ENCODE results near the gene FAM209A.

The FAM209A gene

DNA sequence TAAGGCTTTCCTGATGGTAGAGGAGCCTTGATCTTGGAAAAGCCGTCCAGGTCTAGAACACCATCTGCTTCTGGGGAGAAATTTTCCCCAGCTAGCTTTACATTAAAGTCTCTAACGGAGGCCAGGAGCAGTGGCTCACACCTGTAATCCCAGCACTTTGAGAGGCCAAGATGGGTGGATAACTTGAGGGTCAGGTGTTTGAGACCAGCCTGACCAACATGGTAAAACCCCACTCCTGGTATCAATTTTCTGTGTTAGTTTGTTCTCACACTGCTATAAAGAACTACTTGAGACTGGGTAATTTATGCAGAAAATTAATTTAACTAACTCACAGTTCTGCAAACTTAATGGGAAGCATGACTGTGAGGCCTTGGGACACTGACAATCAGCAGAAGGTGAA lies 46.3 kb downstream of the FAM209A start:
- Histone ChIP-seq H3K4me3 (ENCODE audit: low read depth, low read length, poor library complexity, severe bottlenecking) (no peak overlapping the region), H3K79me2 (ENCODE audit: insufficient read depth, low read length) (no peaks in the 10 kb centered on the region), H3K36me3 (ENCODE audit: insufficient read depth, low read length) (no peaks in the 10 kb centered on the region), H4K20me1 (ENCODE audit: insufficient read depth, low read length) (no peaks in the 10 kb centered on the region), H2AFZ (ENCODE audit: low read length) (no peak overlapping the region), H3F3A (ENCODE audit: insufficient read depth, low read length) (no peaks in the 10 kb centered on the region), H3K9me2 (ENCODE audit: low read depth, low read length) (no peaks in the 10 kb centered on the region), H3K4me2 (ENCODE audit: low read length) (no peak overlapping the region), H3K27me3 (ENCODE audit: insufficient read depth, low read length) (no peaks in the 10 kb centered on the region), H3K9ac (ENCODE audit: low read length) (no peak overlapping the region), H3K9me3 (ENCODE audit: low read length) (no peaks in the 10 kb centered on the region), H3K27ac (ENCODE audit: low read depth, low read length, poor library complexity, severe bottlenecking) (no peak overlapping the region), H3K4me1 (ENCODE audit: insufficient read depth, low read length, severe bottlenecking) (no peaks in the 10 kb centered on the region)
- TF ChIP-seq EZH2 (IDR thresholded peaks at IDR 0.05; ENCODE audit: borderline replicate concordance, low read length), result no peak
- TF ChIP-seq, protein P1, sequence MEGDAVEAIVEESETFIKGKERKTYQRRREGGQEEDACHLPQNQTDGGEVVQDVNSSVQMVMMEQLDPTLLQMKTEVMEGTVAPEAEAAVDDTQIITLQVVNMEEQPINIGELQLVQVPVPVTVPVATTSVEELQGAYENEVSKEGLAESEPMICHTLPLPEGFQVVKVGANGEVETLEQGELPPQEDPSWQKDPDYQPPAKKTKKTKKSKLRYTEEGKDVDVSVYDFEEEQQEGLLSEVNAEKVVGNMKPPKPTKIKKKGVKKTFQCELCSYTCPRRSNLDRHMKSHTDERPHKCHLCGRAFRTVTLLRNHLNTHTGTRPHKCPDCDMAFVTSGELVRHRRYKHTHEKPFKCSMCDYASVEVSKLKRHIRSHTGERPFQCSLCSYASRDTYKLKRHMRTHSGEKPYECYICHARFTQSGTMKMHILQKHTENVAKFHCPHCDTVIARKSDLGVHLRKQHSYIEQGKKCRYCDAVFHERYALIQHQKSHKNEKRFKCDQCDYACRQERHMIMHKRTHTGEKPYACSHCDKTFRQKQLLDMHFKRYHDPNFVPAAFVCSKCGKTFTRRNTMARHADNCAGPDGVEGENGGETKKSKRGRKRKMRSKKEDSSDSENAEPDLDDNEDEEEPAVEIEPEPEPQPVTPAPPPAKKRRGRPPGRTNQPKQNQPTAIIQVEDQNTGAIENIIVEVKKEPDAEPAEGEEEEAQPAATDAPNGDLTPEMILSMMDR (IDR thresholded peaks at IDR 0.05; ENCODE audit: low read length), result no peak

GRCh38 chr20:56572172-56572571 lies 47.6 kb downstream of the FAM209A start:
- H3K27me3 ChIP-seq (ENCODE audit: insufficient read depth, low read length), result no peaks in the 10 kb centered on the region
- no peak overlapping the region for H3K9ac ChIP-seq (ENCODE audit: low read length)
- no peaks in the 10 kb centered on the region for H3K9me2 ChIP-seq (ENCODE audit: low read depth, low read length)
- no peak overlapping the region for H3K4me2 ChIP-seq (ENCODE audit: low read length)
- no peaks in the 10 kb centered on the region for H3F3A ChIP-seq (ENCODE audit: insufficient read depth, low read length)
- no peaks in the 10 kb centered on the region for H3K9me3 ChIP-seq (ENCODE audit: low read length)
- no peak overlapping the region for H2AFZ ChIP-seq (ENCODE audit: low read length)
- no peak for TF ChIP-seq EZH2 (IDR thresholded peaks at IDR 0.05; ENCODE audit: borderline replicate concordance, low read length)
- TF ChIP-seq, protein P1 (IDR thresholded peaks at IDR 0.05; ENCODE audit: low read length), result no peak
- no peaks in the 10 kb centered on the region for H3K36me3 ChIP-seq (ENCODE audit: insufficient read depth, low read length)
- H3K27ac ChIP-seq (ENCODE audit: low read depth, low read length, poor library complexity, severe bottlenecking), result no peak overlapping the region
- no peak overlapping the region for H3K4me3 ChIP-seq (ENCODE audit: low read depth, low read length, poor library complexity, severe bottlenecking)
- no peaks in the 10 kb centered on the region for H4K20me1 ChIP-seq (ENCODE audit: insufficient read depth, low read length)
- H3K79me2 ChIP-seq (ENCODE audit: insufficient read depth, low read length), result no peaks in the 10 kb centered on the region
- H3K4me1 ChIP-seq (ENCODE audit: insufficient read depth, low read length, severe bottlenecking), result no peaks in the 10 kb centered on the region

GRCh38 chr20:56573986-56574385 lies 49.4 kb downstream of the FAM209A start:
- Histone ChIP-seq H3K27ac (ENCODE audit: low read depth, low read length, poor library complexity, severe bottlenecking) (no peak overlapping the region), H3K9me2 (ENCODE audit: low read depth, low read length) (no peaks in the 10 kb centered on the region), H3K4me1 (ENCODE audit: insufficient read depth, low read length, severe bottlenecking) (no peaks in the 10 kb centered on the region), H3F3A (ENCODE audit: insufficient read depth, low read length) (no peaks in the 10 kb centered on the region), H4K20me1 (ENCODE audit: insufficient read depth, low read length) (no peaks in the 10 kb centered on the region), H3K4me2 (ENCODE audit: low read length) (no peak overlapping the region), H3K4me3 (ENCODE audit: low read depth, low read length, poor library complexity, severe bottlenecking) (no peak overlapping the region), H3K27me3 (ENCODE audit: insufficient read depth, low read length) (no peaks in the 10 kb centered on the region), H3K9me3 (ENCODE audit: low read length) (no peaks in the 10 kb centered on the region), H3K9ac (ENCODE audit: low read length) (no peak overlapping the region), H2AFZ (ENCODE audit: low read length) (no peak overlapping the region), H3K36me3 (ENCODE audit: insufficient read depth, low read length) (no peaks in the 10 kb centered on the region), H3K79me2 (ENCODE audit: insufficient read depth, low read length) (no peaks in the 10 kb centered on the region)
- TF ChIP-seq, protein P1 (IDR thresholded peaks at IDR 0.05; ENCODE audit: low read length), result no peak
- no peak for TF ChIP-seq EZH2 (IDR thresholded peaks at IDR 0.05; ENCODE audit: borderline replicate concordance, low read length)
